Retinal pigment epithelial cell (primary cell): Measurements from ENCODE around the gene C5orf63.
"Not testable (repeated sequence)": the region's sequence is repeated elsewhere in the genome, so short reads cannot be mapped to it uniquely, and the experiment has no call there.

ENCODE experiments used
- DNase-seq: peaks from one replicate; pipeline ENCODE4 v3.0.0-alpha.2; 2010; ENCODE audit warnings: low read depth
- H3K4me3 ChIP-seq: 2 replicates; pipeline ENCODE4 v1.5.1; 2011; ENCODE audit warnings: mild to moderate bottlenecking, low read length, control low read depth, moderate library complexity
- TF ChIP-seq, protein P1 (sequence below): conservative IDR thresholded peaks from 2 replicates; pipeline ENCODE4 v1.5.1; 2011; ENCODE audit warnings: low read depth, low read length, control low read depth, inconsistent platforms

The C5orf63 gene

DNA sequence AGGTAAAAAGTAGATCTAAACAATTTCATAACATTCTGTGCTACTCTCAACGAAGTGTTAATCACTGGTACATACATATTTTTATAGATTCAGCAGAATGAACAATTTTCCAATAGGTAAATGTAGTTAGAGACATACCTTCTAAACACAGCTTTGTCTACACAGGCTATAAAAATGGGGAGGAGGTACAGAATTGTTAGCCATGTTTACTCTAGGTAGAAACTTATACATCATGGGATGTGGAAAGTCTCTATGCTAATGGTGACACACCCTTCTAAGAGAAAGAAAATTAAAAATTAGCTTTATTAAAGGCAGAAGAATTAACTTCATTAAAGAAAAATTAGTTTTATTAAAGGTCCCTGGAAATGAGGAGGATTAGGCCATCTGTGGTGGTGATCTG is 11.8 kb downstream of the C5orf63 start:
- TF ChIP-seq, protein P1, sequence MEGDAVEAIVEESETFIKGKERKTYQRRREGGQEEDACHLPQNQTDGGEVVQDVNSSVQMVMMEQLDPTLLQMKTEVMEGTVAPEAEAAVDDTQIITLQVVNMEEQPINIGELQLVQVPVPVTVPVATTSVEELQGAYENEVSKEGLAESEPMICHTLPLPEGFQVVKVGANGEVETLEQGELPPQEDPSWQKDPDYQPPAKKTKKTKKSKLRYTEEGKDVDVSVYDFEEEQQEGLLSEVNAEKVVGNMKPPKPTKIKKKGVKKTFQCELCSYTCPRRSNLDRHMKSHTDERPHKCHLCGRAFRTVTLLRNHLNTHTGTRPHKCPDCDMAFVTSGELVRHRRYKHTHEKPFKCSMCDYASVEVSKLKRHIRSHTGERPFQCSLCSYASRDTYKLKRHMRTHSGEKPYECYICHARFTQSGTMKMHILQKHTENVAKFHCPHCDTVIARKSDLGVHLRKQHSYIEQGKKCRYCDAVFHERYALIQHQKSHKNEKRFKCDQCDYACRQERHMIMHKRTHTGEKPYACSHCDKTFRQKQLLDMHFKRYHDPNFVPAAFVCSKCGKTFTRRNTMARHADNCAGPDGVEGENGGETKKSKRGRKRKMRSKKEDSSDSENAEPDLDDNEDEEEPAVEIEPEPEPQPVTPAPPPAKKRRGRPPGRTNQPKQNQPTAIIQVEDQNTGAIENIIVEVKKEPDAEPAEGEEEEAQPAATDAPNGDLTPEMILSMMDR = no peak
- DNase-seq = no peak
- H3K4me3 ChIP-seq = no peak overlapping the region

DNA sequence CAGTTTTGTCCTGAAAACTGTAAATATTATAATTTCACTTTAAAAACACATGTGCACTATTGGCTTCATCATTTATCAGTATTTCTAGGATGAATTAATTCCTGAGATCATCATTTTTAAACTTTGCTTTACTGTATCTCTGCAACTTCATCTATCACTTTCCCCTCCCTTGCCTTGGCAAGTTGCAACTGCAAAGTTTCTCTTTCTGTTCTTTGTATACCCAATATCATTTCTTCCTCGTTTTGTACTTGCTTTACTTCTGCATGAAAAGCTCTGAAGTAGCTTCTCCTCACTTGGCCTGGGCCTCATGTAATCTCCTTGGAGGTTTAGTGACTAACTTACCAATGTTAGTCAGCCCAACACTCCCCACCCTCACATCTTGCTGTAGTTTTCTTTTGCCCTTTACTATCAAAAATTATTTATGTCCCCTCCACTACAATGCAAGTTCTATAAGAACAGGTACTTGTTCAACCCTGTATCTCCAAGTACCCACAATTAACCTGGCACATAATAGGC is 12.8 kb downstream of the C5orf63 start:
- no peak for DNase-seq
- H3K4me3 ChIP-seq = no peak overlapping the region
- TF ChIP-seq, protein P1 = no peak

DNA sequence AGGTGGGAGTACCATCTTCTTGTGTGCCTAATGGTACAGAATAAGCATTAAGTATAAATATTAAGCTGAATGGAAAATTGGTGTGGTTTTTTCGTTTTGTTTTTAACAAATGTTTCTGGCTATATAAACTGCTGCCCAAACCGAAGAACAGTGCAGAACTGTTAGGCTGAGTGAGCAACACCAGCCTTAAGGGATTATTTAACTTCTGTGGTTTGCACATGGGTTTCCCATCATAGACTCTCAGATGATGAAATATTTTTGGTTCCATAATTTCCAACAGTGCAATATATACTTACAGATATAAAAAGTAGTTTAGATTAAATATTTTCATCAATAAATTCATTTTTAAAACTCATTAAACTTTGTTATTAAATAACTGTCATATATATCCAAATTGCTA is 16.4 kb downstream of the C5orf63 start:
- H3K4me3 ChIP-seq = no peak overlapping the region
- DNase-seq = no peak
- TF ChIP-seq, protein P1 = no peak

DNA sequence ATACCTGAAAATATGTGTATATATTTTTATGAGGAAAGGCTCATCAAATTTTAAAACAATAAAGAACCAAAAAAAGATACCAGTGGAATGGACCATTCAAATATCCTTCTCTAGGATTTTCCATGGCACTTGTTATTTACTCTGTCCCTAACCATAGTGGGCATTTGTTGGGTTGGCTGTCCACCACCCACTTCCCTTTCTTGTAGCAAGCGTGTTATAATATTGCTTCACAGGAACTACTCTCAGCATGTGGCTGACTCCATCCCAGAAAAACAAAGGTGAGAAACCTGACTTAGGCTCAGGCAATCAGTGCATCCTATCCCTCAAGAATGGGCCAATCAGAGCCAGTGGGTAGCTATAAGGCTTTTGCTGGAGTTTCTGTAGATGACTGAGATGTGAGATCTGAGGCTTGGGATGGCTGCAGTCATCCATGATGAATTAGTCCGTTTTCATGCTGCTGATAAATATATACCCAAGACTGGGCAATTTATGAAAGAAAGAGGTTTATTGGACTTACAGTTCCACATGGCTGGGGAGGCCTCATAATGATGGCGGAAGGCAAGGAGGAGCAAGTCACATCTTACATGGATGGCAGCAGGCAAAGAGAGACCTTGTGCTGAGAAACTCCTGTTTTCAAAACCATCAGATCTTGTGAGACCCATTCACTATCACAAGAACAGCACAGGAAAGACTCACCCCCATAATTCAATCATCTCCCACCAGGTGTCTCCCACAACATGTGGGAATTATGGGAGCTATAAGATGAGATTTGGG is 17.2 kb downstream of the C5orf63 start:
- H3K4me3 ChIP-seq = no peak overlapping the region
- TF ChIP-seq, protein P1 = no peak
- no peak for DNase-seq

DNA sequence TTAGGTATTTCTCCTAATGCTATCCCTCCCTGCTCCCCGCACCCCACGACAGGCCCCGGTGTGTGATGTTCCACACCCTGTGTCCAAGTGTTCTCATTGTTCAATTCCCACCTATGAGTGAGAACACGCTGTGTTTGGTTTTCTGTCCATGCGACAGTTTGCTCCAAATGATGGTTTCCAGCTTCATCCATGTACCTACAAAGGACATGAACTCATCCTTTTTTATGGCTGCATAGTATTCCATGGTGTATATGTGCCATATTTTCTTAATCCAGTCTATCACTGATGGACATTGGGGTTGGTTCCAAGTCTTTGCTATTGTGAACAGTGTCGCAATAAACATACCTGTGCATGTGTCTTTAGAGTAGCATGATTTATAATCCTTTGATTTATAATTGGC is 19.8 kb downstream of the C5orf63 start:
- not testable (repeated sequence) for DNase-seq

DNA sequence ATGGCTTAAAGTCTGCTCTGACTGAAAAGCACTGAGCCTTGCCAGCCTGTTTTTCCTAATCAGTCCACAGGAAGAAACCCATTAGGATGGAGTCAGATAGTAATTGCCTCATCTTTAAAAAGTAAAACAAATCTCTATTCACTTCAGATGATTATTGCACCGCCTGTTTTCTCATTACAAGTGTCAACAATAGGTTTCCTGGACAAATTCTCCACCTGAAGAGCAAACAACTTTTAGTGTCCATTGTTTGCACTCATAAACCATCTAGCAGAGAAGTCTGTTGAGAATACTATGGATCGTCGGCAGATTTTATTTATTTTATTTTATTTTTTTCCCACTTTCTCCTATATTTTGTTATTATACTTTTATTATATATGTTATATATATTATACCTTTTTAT is 20.3 kb downstream of the C5orf63 start:
- no peak overlapping the region for H3K4me3 ChIP-seq
- TF ChIP-seq, protein P1 = no peak
- DNase-seq = no peak

More for the DNA sequence above, 19.8 kb downstream of the C5orf63 start:
- H3K4me3 ChIP-seq = not testable (repeated sequence)

DNA sequence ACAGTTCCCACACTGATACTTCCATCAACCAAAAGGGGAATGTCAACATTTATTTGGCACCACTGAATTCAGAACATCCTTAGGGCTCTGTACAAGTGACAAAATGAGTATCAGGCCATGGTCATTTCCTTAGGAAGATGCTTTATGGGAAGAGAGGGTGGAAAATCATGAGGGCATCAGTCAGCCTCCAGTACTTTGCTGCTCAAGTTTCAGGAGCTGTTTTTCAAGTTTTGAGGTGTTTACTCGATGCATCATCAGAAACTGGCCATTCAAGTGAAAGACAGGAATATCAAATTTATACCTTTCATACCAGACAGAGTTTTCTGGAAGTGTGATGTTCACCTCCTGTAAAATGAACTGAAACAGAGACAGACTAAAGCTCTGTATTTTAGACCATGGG is 21.7 kb downstream of the C5orf63 start:
- no peak for DNase-seq
- TF ChIP-seq, protein P1 = no peak
- H3K4me3 ChIP-seq = no peak overlapping the region
